Adipocyte (in vitro differentiated cells): ENCODE measurements around the gene KRTAP2-4.

Source experiments
- DNase-seq: peaks from one replicate; pipeline ENCODE4 v3.0.0-alpha.2; 2015; ENCODE audit warnings: low read depth
- H3K27me3 ChIP-seq: replicated peaks from 2 replicates; pipeline ENCODE4 v1.7.0; 2013; ENCODE audit warnings: mild to moderate bottlenecking, low read length, moderate library complexity; ENCODE audit not compliant: control insufficient read depth, insufficient read depth
- H3K36me3 ChIP-seq: 2 replicates; pipeline ENCODE4 v1.7.0; 2013; ENCODE audit warnings: low read length, mild to moderate bottlenecking, moderate library complexity; ENCODE audit not compliant: control insufficient read depth, insufficient read depth, severe bottlenecking
- H3K4me1 ChIP-seq: 2 replicates; pipeline ENCODE4 v1.7.0; 2013; ENCODE audit warnings: mild to moderate bottlenecking, low read length, moderate library complexity; ENCODE audit not compliant: control insufficient read depth, insufficient read depth
- H3K4me3 ChIP-seq: 2 replicates; pipeline ENCODE4 v1.7.0; 2013; ENCODE audit warnings: mild to moderate bottlenecking, low read length, moderate library complexity
- H3K9ac ChIP-seq: 2 replicates; pipeline ENCODE4 v1.7.0; 2013; ENCODE audit warnings: mild to moderate bottlenecking, low read length, moderate library complexity
- H3K9me3 ChIP-seq: 2 replicates; pipeline ENCODE4 v1.7.0; 2013; ENCODE audit warnings: mild to moderate bottlenecking, low read length, moderate library complexity; ENCODE audit not compliant: control insufficient read depth

KRTAP2-4 gene

DNA sequence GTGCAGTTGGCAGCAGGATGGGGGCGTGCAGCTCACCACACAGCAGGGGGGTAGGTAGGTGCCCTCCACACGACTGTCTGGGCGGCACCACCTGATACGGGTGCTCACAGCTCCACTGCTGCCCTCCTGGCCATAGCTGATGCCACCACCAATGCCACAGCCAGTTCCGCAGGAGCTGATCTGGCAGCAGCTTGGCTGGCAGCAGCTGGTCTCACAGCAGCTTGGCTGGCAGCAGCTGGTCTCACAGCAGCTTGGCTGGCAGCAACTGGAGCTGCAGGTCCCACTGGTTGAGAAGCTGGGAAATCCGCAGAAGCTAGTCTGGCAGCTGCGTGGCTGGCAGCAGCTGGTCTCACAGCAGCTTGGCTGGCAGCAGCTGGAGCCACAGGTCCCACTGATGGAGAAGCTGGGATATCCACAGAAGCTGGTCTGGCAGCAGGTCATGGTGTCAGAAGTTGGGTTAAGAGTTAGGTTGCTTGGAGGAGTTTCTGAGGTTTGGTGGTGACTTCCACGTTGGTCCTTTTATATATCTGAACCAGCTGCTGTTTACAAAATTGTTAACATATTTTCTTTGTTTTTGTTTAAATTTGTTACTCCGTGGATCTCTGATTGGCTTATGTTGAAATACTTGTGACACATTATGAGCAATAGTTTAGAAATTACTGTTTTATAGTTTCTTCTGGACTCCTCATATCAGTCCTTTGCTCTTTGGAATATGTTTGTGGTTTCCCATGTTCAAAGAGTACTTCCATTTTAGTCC, 38.8 kb downstream of the KRTAP2-4 start, which contains the start of gene KRTAP1-5:
Gene KRTAP1-5, minus strand, starts transcription at position 494 of the 757 bp plus-strand sequence. Its CDS starts 53 bp downstream, at position 441.
- DNase-seq = peak; percentile 84
- H3K4me1 ChIP-seq = peaks cover 22% of the 10 kb centered on the region
- H3K4me3 ChIP-seq = no peak within 1 kb of the TSS
- no peaks in the 10 kb centered on the region for H3K27me3 ChIP-seq
- no peaks in the 10 kb centered on the region for H3K36me3 ChIP-seq
- H3K9me3 ChIP-seq = no peaks in the 10 kb centered on the region
- no peak within 1 kb of the TSS for H3K9ac ChIP-seq

DNA sequence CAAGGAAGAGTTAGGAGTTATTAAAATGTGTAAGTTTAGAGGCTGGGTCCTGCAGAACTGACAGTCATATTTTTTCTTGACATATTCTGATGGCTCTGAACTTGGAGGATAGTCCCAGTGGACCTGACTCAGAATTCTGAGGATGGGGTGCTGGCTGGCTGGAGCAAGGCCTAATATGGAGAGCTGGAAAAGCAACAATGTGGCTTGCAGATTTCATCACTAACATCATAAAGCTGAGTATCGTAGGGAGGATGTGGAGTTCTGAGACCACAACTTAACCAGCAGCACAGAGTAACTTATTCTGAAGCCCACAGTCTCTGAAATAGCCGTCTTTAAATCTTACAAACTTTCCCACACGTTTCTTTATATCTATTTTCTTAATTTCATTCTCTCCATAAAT, 41.0 kb downstream of the KRTAP2-4 start:
- H3K4me3 ChIP-seq = no peak overlapping the region
- no peaks in the 10 kb centered on the region for H3K36me3 ChIP-seq
- no peak overlapping the region for H3K9ac ChIP-seq
- peaks cover 22% of the 10 kb centered on the region for H3K4me1 ChIP-seq
- H3K9me3 ChIP-seq = peaks cover 5% of the 10 kb centered on the region
- DNase-seq = no peak
- no peaks in the 10 kb centered on the region for H3K27me3 ChIP-seq

DNA sequence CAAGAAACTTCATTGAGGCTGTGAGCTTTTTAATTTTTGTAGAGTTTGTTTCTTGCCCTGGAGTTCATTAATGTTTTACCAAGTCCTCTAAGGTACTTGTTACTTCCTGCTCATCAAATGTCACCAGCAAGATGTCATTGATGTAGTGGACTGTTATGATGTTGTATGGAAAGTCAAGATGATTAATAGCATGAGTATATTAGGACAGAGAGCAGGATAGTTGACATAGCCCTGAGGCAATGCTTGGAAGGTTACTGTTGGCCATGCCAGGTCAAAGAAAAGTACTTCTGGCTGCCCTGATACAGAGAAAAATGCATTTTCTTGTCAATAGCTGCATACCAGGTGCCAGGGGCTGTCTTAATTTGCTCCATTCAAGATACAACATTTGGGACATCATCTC, 45.3 kb downstream of the KRTAP2-4 start:
- Histone ChIP-seq H3K4me1 (peaks cover 17% of the 10 kb centered on the region), H3K36me3 (no peaks in the 10 kb centered on the region), H3K27me3 (no peaks in the 10 kb centered on the region), H3K4me3 (no peak overlapping the region), H3K9ac (no peak overlapping the region), H3K9me3 (peaks cover 5% of the 10 kb centered on the region)
- DNase-seq = no peak

DNA sequence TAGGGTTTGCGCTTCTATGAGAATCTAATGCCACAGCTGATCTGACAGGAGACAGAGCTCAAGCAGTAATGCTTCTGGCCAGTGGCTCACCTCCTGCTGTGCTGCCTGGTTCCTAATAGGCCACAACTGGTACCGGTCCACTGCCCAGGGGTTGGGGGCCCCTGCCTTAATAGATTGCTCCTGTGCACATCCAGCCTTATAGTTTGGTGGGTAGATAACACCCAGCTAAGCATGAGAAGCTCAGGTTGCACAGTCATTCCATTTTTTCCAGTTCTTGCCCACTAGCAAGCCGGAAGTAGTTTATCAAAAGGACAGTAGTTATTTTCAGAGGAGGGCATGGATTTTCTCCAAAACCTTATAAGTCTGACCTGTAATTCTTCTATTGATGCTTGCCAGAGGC, 46.3 kb downstream of the KRTAP2-4 start:
- H3K9me3 ChIP-seq = peaks cover 5% of the 10 kb centered on the region
- peaks cover 14% of the 10 kb centered on the region for H3K4me1 ChIP-seq
- H3K4me3 ChIP-seq = no peak overlapping the region
- no peaks in the 10 kb centered on the region for H3K36me3 ChIP-seq
- DNase-seq = no peak
- H3K9ac ChIP-seq = no peak overlapping the region
- H3K27me3 ChIP-seq = no peaks in the 10 kb centered on the region

DNA sequence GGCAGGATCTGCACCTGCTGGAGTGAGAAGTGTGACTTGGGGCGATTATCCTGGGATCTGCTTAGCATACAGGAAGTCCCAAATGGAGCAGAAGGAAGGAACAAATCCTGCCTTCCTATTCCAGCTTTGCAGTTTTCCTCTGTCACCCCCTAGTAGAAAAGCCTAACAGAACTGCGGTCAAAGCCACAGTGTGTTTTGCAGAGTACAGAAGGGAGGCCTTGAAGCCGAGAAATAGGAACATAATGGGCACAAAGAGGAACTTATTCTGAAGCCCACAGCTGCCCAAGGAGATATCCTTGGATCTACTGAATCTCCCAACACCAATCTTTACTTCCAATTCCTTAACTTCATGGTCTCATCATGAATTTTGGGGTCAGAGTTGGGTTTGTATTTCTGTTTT, 47.1 kb downstream of the KRTAP2-4 start:
- Histone ChIP-seq H3K36me3 (no peaks in the 10 kb centered on the region), H3K4me1 (peaks cover 18% of the 10 kb centered on the region), H3K4me3 (no peak overlapping the region), H3K27me3 (no peaks in the 10 kb centered on the region), H3K9ac (no peak overlapping the region), H3K9me3 (peaks cover 5% of the 10 kb centered on the region)
- DNase-seq = no peak

DNA sequence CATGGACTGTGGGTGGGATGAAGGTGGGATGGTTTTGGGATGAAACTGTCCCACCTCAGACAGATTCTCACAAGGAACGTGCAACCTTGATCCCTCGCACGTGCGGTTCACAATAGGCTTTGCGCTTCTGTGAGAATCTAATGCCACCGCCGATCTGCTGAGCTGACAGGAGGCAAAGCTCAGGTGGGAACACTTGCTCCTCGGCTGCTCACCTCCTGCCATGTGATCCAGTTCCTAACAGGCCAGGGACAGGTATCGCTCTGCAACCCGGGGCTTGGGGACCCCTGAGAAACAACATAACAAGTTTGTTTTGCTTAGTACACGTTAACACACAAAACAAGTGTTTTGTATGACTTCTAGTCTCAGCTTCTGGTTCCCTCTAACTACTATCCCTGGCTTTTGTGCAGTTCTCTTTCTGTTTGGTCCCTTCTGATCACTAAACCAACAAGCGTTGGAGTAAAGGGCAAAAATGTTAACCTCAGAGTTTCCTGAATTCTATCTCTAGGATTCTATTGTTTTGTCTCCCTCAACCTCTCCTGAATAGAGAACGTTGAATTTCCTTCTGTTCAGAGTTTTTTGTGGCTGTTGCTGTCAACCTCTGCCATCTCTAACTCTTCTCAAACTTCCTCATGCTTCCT, 49.0 kb downstream of the KRTAP2-4 start:
- no peak overlapping the region for H3K9ac ChIP-seq
- DNase-seq = no peak
- no peak overlapping the region for H3K4me3 ChIP-seq
- H3K9me3 ChIP-seq = peaks cover 5% of the 10 kb centered on the region
- H3K4me1 ChIP-seq = peaks cover 21% of the 10 kb centered on the region
- H3K27me3 ChIP-seq = no peaks in the 10 kb centered on the region
- H3K36me3 ChIP-seq = no peaks in the 10 kb centered on the region

DNA sequence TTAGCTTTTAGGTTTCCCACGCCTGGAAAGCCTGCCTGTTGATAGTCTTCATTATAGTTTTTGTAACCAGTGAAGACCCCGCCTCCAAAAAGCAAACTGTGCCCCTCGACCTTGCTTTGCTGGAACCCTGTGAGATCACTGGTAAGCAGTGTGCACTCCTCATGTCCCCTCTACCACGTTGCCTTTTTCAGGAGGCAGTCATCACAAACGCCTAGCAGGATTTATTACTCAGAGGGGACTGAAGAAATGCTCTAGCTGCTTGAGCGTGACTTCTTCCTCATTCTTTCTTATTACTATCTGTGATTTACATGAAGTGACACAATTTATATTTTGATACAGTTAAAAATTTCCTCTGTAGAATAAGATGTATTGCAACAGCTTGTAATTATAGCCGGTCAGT, 50.2 kb downstream of the KRTAP2-4 start:
- H3K27me3 ChIP-seq = no peaks in the 10 kb centered on the region
- H3K4me1 ChIP-seq = peaks cover 21% of the 10 kb centered on the region
- H3K36me3 ChIP-seq = no peaks in the 10 kb centered on the region
- H3K4me3 ChIP-seq = no peak overlapping the region
- no peak overlapping the region for H3K9ac ChIP-seq
- H3K9me3 ChIP-seq = no peaks in the 10 kb centered on the region
- no peak for DNase-seq
